Measurements from ENCODE around the gene SLC30A2. TPM values are rescaled to one million over a fixed set of nuclear protein-coding genes. Genes with fewer than 3 reads are reported as not detected.

SLC30A2 gene
- total and polyA plus RNA-seq, 9 of the 15 experiments (the other 6 are each of a cell fraction or from before 2014, with no cell fraction given) = 0.01 to 0.18 (median 0.06) TPM; not detected in 3

DNA sequence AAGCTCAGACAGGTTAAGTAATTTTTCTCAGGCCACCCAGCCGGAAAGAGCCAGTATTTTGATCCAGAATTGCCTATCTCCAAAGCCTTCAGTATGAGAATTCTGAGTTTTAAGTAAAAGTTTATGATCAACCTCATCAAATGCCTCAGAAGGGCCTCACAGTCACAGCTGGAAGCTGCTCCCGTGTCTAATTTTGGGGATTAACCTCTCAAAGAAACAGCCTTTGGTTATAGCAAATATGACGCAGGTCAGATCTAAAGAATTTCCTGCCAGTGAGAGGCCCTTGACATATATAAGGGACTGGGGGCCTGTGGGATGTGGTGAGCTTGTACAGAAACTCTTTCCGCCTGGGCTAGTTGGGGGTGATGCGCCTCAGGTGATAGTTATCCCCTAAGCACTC, 22.1 kb downstream of the SLC30A2 start:
- WGBS (ENCODE audit: insufficient coverage, low coverage, missing lambda C conversion rate) = 78% methylated on average over 5 of the region's 5 CpGs
- H2AFZ ChIP-seq (ENCODE audit: low read depth, low read length) = no peak overlapping the region
- peaks cover 11 to 34% of the 10 kb centered on the region in 2 experiments; a peak in 3 of 5 replicates for H3K4me1 ChIP-seq (replicated peaks in 1 of 2; ENCODE audit: control insufficient read depth in 2 of 2, insufficient read depth in 2 of 2, low read length in 2 of 2)
- no peak overlapping the region; a peak in 1 of 4 replicates for H3K9ac ChIP-seq (ENCODE audit: insufficient read depth in 1 of 2, low read depth in 2 of 2, low read length in 2 of 2)
- H3K9me1 ChIP-seq (ENCODE audit: control insufficient read depth, insufficient read depth, low read length) = no peaks in the 10 kb centered on the region
- H3K27me3 ChIP-seq (ENCODE audit: control insufficient read depth in 2 of 2, insufficient read depth in 2 of 2, low read length in 2 of 2) = no peaks in the 10 kb centered on the region
- BruUV-seq (replicated peaks) = no TSS peak
- ChIA-PET POLR2A (interaction anchor here (0.6 to 1.3 kb wide), 3 partner anchors 127 to 168 kb away, joined by 3 read pairs; no protein-coding TSS in a partner anchor), CTCF (ENCODE audit: low intra/inter-chr PET ratio) (no interaction called here)
- FAIRE-seq (no peak), DNase-seq (ENCODE audit: extremely low read depth in 1 of 4, low spot score in 3 of 4) (no peak), ATAC-seq (no peak)
- no peaks in the 10 kb centered on the region for H3K9me3 ChIP-seq (replicated peaks; ENCODE audit: control insufficient read depth, insufficient read depth, low read depth, low read length)
- no peaks in the 10 kb centered on the region for H3K36me3 ChIP-seq (ENCODE audit: control insufficient read depth, insufficient read depth, low read length)
- no peaks in the 10 kb centered on the region for H4K20me1 ChIP-seq (replicated peaks; ENCODE audit: control insufficient read depth, insufficient read depth, low read length)
- in situ Hi-C loops (cut with MboI) (no loop called here), intact Hi-C loops (cut with micrococcal nuclease) (no loop called here)
- H3K79me2 ChIP-seq (ENCODE audit: control insufficient read depth, insufficient read depth, low read length) = no peaks in the 10 kb centered on the region
- H3K4me3 ChIP-seq = no peak overlapping the region
- H3K27ac ChIP-seq (ENCODE audit: extremely low read depth, low read depth, low read length) = no peak overlapping the region
- no peak overlapping the region for H3K4me2 ChIP-seq (ENCODE audit: insufficient read depth, low read length)
- TF ChIP-seq, protein P1, sequence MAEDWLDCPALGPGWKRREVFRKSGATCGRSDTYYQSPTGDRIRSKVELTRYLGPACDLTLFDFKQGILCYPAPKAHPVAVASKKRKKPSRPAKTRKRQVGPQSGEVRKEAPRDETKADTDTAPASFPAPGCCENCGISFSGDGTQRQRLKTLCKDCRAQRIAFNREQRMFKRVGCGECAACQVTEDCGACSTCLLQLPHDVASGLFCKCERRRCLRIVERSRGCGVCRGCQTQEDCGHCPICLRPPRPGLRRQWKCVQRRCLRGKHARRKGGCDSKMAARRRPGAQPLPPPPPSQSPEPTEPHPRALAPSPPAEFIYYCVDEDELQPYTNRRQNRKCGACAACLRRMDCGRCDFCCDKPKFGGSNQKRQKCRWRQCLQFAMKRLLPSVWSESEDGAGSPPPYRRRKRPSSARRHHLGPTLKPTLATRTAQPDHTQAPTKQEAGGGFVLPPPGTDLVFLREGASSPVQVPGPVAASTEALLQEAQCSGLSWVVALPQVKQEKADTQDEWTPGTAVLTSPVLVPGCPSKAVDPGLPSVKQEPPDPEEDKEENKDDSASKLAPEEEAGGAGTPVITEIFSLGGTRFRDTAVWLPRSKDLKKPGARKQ (CRISPR knock-in tag; IDR thresholded peaks at IDR 0.05) = no peak
- no peak for TF ChIP-seq RBBP5 (IDR thresholded peaks at IDR 0.05; ENCODE audit: borderline replicate concordance, insufficient read depth, low read length, poor library complexity, severe bottlenecking)
- TF ChIP-seq, protein P2, sequence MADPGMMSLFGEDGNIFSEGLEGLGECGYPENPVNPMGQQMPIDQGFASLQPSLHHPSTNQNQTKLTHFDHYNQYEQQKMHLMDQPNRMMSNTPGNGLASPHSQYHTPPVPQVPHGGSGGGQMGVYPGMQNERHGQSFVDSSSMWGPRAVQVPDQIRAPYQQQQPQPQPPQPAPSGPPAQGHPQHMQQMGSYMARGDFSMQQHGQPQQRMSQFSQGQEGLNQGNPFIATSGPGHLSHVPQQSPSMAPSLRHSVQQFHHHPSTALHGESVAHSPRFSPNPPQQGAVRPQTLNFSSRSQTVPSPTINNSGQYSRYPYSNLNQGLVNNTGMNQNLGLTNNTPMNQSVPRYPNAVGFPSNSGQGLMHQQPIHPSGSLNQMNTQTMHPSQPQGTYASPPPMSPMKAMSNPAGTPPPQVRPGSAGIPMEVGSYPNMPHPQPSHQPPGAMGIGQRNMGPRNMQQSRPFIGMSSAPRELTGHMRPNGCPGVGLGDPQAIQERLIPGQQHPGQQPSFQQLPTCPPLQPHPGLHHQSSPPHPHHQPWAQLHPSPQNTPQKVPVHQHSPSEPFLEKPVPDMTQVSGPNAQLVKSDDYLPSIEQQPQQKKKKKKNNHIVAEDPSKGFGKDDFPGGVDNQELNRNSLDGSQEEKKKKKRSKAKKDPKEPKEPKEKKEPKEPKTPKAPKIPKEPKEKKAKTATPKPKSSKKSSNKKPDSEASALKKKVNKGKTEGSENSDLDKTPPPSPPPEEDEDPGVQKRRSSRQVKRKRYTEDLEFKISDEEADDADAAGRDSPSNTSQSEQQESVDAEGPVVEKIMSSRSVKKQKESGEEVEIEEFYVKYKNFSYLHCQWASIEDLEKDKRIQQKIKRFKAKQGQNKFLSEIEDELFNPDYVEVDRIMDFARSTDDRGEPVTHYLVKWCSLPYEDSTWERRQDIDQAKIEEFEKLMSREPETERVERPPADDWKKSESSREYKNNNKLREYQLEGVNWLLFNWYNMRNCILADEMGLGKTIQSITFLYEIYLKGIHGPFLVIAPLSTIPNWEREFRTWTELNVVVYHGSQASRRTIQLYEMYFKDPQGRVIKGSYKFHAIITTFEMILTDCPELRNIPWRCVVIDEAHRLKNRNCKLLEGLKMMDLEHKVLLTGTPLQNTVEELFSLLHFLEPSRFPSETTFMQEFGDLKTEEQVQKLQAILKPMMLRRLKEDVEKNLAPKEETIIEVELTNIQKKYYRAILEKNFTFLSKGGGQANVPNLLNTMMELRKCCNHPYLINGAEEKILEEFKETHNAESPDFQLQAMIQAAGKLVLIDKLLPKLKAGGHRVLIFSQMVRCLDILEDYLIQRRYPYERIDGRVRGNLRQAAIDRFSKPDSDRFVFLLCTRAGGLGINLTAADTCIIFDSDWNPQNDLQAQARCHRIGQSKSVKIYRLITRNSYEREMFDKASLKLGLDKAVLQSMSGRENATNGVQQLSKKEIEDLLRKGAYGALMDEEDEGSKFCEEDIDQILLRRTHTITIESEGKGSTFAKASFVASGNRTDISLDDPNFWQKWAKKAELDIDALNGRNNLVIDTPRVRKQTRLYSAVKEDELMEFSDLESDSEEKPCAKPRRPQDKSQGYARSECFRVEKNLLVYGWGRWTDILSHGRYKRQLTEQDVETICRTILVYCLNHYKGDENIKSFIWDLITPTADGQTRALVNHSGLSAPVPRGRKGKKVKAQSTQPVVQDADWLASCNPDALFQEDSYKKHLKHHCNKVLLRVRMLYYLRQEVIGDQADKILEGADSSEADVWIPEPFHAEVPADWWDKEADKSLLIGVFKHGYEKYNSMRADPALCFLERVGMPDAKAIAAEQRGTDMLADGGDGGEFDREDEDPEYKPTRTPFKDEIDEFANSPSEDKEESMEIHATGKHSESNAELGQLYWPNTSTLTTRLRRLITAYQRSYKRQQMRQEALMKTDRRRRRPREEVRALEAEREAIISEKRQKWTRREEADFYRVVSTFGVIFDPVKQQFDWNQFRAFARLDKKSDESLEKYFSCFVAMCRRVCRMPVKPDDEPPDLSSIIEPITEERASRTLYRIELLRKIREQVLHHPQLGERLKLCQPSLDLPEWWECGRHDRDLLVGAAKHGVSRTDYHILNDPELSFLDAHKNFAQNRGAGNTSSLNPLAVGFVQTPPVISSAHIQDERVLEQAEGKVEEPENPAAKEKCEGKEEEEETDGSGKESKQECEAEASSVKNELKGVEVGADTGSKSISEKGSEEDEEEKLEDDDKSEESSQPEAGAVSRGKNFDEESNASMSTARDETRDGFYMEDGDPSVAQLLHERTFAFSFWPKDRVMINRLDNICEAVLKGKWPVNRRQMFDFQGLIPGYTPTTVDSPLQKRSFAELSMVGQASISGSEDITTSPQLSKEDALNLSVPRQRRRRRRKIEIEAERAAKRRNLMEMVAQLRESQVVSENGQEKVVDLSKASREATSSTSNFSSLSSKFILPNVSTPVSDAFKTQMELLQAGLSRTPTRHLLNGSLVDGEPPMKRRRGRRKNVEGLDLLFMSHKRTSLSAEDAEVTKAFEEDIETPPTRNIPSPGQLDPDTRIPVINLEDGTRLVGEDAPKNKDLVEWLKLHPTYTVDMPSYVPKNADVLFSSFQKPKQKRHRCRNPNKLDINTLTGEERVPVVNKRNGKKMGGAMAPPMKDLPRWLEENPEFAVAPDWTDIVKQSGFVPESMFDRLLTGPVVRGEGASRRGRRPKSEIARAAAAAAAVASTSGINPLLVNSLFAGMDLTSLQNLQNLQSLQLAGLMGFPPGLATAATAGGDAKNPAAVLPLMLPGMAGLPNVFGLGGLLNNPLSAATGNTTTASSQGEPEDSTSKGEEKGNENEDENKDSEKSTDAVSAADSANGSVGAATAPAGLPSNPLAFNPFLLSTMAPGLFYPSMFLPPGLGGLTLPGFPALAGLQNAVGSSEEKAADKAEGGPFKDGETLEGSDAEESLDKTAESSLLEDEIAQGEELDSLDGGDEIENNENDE (IDR thresholded peaks at IDR 0.05; ENCODE audit: low read depth, low read length) = no peak
- TF ChIP-seq ZFP36 (IDR thresholded peaks at IDR 0.05; ENCODE audit: low read depth, low read length, partially characterized antibody) = no peak
